ENCODE data around the gene PIEZO2. TPM values are rescaled to one million over a fixed set of nuclear protein-coding genes. Genes with fewer than 3 reads are reported as not detected.
"Not testable (repeated sequence)": the region's sequence is repeated elsewhere in the genome, so short reads cannot be mapped to it uniquely, and the experiment has no call there.

Gene PIEZO2
- polyA plus RNA-seq, 5 donors, result 177 to 232 (median 217) TPM

- no peak for DNase-seq
Measured at GRCh38 chr18:10686308-10686707, 463.1 kb downstream of the PIEZO2 start.

DNA sequence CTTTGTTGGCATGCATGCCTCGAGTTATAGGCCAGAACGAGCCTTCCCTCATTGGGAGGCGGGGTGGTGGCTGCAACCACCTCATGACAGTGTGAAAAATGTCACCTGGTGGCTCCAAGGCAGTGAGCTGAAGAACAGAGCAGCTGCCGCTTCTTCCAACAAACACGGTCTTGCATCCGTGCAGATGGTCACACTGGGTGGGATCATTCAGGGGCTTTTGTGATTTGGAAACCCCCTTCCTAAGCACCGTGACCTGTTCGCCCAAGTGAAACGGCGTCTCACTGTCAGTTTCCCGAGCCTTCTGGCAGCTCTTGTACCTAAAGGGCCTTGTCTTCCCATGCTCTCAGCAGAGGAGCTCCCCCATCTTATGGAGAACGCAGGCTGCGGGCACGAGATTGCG, 463.9 kb downstream of the PIEZO2 start:
- no peak for DNase-seq

GRCh38 chr18:10682368-10682714, 467.0 kb downstream of the PIEZO2 start:
- DNase-seq, result no peak

GRCh38 chr18:10681581-10682367, 467.6 kb downstream of the PIEZO2 start:
- no peak for DNase-seq

DNA sequence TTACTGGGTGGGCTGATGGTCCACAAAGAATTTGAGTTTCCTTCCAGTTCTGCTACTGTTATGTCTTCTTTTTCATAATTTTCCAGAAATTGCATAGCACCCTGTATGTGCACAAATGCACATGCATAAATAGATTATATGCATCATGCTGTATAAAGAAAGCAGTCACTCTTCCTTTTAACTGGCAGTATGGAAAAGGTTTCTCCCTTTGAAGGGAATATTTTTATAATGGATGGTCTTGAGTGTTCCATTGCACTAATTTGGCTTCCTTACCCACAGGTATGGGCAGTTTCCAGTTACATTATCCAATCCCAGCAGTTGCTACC, 469.1 kb downstream of the PIEZO2 start:
- no peak for DNase-seq

DNA sequence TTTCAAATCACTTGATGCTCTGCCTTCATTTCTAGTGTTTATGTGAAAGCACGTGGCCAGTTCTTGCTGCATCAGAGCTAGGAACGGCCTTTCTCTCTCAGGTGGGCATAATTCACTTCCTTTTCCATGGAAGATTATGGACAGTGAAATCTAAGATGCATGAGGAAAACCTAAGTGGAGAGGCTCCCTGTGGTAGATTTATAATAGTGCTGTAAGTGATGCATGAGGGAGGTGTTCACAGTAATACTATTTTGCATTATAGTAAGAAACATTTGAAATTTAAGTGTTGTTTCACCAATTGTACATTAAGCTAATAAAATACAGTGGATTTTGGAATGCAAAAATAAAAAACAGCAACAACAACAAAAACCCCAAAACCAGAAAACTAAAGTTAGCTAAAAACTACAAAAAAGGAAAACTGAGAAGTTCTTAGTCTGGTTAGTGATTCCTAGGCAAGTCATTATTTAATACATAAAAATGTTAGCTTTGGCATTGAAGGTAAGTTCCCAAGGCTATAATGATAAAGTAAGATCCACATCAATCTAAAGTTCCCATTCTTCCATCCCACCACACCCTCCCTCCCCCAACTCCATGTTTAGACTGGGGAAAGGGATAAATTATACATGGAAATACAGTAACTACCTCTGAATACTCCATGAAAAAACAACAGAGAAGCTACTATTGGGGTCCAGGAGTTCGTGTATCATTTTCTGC, 469.7 kb downstream of the PIEZO2 start:
- DNase-seq, result no peak

- DNase-seq, result no peak
Measured at GRCh38 chr18:10671441-10671840, 477.9 kb downstream of the PIEZO2 start.

DNA sequence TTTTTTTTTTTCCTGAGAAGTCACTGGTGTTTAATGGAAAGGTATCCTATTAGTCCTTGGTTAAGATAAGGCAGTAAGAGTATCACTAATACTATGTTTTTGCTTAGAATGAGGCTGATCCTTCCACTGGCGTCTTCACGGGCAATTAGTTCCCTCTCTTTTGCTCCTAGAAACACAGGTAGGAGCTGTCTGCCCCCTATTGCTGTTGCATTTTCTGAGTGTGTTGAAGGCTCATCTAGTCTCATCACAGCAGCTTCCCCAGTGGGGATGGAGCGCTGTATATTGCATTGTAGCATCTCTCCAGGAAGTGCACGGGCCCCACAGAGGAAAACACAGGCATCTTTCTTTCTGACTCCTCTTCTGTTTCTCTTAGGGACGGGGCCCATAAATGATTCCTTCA, 478.5 kb downstream of the PIEZO2 start:
- DNase-seq, result no peak

- DNase-seq, result peak; percentile 38 to 45
Measured at GRCh38 chr18:10669441-10670100, 479.8 kb downstream of the PIEZO2 start.

GRCh38 chr18:10663750-10664149, 485.6 kb downstream of the PIEZO2 start:
- DNase-seq, result no peak

DNA sequence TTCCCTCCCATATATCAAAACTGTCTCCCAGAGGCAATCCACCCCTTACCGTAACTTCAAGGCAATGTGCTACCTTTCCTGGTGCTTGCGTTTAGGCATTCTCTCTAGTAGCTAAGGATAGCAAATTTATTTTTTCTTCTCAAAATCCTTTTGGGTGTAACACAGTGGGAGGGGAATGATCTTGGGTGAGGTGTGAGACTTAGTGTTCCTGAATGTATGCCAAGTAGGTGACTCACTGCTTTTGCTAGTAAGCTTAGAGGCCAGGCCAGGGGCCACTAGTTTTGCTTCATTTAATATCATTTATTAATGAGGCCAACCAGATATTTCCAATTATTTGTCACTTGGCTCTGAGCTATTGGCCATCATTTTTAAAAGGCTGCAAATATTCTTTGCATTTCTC, 488.1 kb downstream of the PIEZO2 start:
- no peak for DNase-seq

- DNase-seq, result peak; percentile 51 to 67
Measured at GRCh38 chr18:10660179-10660884, 489.0 kb downstream of the PIEZO2 start.

DNA sequence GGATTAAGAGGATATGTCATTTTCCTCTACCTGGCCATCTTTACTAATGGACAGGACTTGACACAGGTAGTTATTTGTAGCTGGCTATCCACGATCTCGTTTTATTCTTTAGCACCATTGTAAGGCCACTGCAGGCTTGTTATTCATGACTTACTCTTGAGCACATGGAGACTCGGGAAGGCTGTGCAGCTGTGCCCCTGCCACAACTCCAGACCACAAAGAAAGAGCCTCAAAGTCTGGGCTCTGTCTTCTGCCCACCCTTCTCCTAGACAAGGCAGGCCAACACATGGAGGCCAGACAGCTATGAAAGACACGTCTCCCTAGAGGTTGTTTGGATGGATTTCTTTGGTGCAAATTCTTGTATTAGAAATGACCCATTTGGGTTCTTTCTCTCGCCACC, 489.8 kb downstream of the PIEZO2 start:
- no peak for DNase-seq

GRCh38 chr18:10659000-10659399, 490.4 kb downstream of the PIEZO2 start:
- no peak for DNase-seq

GRCh38 chr18:10644003-10644402, 505.4 kb downstream of the PIEZO2 start:
- DNase-seq, result not testable (repeated sequence)

DNA sequence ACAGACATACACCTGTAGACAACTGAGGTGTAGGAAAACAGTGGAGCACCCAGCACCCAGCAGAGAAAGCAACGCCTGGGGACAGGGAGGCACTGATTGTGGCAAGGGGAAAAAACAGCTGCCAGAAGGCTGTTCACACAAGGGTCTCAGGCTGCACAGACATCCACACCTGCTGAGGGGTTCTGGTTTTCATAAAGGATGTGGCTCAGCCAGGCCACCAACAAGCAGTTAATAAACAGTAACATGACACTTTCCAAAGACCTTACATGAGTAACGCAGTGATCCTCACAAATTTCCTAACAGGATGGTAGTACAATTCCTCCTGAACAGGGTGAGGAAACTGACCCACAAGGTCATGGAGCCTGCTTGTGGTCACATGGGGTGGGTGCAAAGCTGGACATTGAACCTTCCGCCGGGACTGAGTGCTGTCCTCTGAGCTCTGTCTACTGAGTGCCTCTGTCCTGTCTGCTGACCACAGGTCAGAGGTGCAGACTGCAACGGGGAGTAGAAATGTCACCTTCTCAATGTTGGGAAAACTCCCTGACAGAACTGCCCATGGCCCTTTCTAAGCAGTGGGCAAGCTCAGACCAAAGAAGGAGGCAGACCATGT, 506.3 kb downstream of the PIEZO2 start:
- DNase-seq, result not testable (repeated sequence)

- not testable (repeated sequence) for DNase-seq
Measured at GRCh38 chr18:10638539-10638885, 510.9 kb downstream of the PIEZO2 start.

- DNase-seq, result not testable (repeated sequence)
Measured at GRCh38 chr18:10637858-10638538, 511.4 kb downstream of the PIEZO2 start.

DNA sequence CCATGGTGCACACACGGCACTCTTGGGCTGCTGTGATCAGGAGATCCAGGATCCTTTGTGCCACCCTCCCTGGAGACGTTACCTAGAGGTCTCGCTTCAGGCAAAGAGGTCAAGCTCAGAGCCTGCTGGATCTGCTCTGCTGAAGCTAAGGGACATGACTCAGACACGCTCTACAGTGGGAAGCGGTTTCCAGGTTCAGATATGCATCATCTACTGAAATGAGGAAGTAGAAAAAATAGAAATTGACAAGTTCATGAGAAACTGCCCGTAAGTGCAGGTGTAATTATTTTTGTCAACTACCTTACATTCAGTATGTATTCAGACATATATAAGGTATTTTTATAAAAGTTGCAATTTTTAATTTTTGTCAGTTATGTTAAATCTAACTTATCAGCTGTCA, 520.3 kb downstream of the PIEZO2 start:
- not testable (repeated sequence) for DNase-seq

DNA sequence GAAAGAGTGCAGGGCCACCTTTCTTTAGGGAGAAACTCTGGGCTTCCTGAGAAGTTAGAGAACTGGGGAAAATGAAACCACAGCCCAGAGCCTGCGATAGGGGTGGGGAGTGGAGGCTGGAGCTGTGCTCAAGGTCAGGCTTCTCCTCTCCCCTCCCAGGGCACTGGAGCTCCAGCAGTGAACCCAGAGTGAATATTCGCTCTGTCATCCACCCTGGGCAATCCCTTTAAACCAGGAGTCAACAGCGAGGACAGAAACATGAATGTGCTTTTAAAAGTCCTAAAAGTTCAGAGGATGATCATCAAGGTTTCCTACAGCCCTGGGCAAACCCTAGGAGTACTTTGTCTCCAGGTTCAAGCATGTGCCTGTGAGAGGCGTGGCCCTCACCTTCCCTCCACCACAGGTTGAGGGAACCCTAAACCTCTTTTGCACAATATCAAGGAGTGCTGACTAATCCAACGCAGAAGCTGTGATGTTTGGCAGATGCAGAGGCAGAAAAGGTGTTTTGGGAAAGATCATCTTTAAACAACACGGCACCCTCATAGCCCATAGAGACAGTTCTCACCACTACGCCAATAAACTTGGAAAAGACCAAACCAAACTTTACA, 522.7 kb downstream of the PIEZO2 start:
- DNase-seq, result not testable (repeated sequence)

DNA sequence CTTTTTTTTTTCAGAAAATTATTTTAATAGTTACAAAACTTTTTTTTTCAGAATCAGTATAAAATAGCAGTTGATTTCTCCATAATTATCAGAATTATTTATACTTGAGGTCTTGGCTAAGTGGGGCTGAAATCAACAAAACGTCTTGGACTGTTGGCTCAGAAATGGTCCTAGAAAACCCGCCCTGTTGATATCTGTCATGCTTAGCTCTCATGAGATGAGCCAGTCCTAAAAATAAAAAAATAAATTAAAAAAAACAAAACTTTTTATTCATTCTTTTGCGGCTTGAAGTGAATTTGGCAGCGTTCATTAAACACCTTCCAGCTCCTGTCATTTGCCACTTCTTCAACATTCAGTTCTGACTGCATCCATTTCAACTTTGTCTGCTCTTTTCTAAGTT, 525.8 kb downstream of the PIEZO2 start:
- DNase-seq, result peak; percentile 15 to 16
